Neural cell (in vitro differentiated cells): ENCODE data around the gene PLP2.

Experiments
- POLR2AphosphoS5 ChIP-seq: IDR thresholded peaks from 2 replicates; pipeline ENCODE4 v1.6.1; 2012
- RAD21 ChIP-seq: fragments of 450-650 bp; conservative IDR thresholded peaks from 2 replicates; pipeline ENCODE4 v1.6.1; 2014; ENCODE audit warnings: antibody characterized with exemption, mild to moderate bottlenecking, moderate library complexity
- TF ChIP-seq, protein P1 (sequence below): fragments of 450-650 bp; IDR thresholded peaks from 2 replicates; pipeline ENCODE4 v1.5.1; 2014; ENCODE audit warnings: antibody characterized with exemption, mild to moderate bottlenecking, moderate library complexity; ENCODE audit not compliant: poor library complexity, severe bottlenecking

DNA sequence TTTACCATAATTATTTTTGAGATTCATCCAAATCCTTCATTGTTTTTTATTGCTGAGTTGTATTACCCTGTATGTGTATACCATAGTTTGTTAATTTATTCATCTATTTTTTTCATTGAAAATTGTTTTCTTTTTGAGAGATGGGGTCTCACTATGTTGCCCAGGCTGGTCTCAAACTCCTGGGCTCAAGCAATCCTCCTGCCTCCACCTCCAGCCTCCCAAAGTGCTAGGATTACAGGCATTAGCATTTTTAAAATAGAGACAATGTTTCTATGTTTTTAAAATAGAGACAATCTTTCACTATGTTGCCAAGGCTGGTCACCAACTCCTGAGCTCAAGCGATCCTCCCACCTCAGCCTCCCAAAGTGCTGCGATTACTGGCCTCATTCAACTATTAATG, 10.8 kb upstream of the PLP2 start:
- TF ChIP-seq, protein P1, sequence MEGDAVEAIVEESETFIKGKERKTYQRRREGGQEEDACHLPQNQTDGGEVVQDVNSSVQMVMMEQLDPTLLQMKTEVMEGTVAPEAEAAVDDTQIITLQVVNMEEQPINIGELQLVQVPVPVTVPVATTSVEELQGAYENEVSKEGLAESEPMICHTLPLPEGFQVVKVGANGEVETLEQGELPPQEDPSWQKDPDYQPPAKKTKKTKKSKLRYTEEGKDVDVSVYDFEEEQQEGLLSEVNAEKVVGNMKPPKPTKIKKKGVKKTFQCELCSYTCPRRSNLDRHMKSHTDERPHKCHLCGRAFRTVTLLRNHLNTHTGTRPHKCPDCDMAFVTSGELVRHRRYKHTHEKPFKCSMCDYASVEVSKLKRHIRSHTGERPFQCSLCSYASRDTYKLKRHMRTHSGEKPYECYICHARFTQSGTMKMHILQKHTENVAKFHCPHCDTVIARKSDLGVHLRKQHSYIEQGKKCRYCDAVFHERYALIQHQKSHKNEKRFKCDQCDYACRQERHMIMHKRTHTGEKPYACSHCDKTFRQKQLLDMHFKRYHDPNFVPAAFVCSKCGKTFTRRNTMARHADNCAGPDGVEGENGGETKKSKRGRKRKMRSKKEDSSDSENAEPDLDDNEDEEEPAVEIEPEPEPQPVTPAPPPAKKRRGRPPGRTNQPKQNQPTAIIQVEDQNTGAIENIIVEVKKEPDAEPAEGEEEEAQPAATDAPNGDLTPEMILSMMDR = no peak
- TF ChIP-seq POLR2AphosphoS5 (no peak), RAD21 (no peak)
